GM12878 (cell line): ENCODE results near the gene PTPRN2. TPM values are rescaled to one million over a fixed set of nuclear protein-coding genes. Genes with fewer than 3 reads are reported as not detected.

ENCODE experiments used
- ATAC-seq: fragments of 200-7000 bp; cut with Tn5 transposase; 3 replicates; pipeline ENCODE4 v1.9.1; 2020; ENCODE audit warnings: mild to moderate bottlenecking, moderate library complexity
- BruUV-seq: library from RNA; stranded (reverse); fragments of 400-500 nt; replicated peaks from 2 replicates; lab custom pipeline; 2021; lab: Mats Ljungman, UMichigan
- CTCF ChIA-PET: fragments of 300-600 bp; sonication (Branson Sonifier 250); formaldehyde crosslinking; extraction: SDS; loops from one replicate; lab custom pipeline; 2021; ENCODE audit warnings: inconsistent platforms; lab: Yijun Ruan, JAX
- POLR2A ChIA-PET: fragments of 350-600 bp; formaldehyde crosslinking; extraction: SDS; loops from one replicate; lab custom pipeline; 2021; ENCODE audit warnings: inconsistent platforms; lab: Charles Lee
- RAD21 ChIA-PET: fragments of 300-600 bp; sonication (Branson Sonifier 250); formaldehyde crosslinking; loops from one replicate; lab custom pipeline; 2023; ENCODE audit warnings: antibody characterized with exemption; ENCODE audit not compliant: unreplicated experiment; lab: Charles Lee
- SMC1A ChIA-PET: fragments of 300-600 bp; sonication (Branson Sonifier 250); formaldehyde crosslinking; loops from one replicate; lab custom pipeline; 2023; ENCODE audit not compliant: unreplicated experiment, uncharacterized antibody; lab: Charles Lee
- DNase-seq: peaks from one replicate; pipeline ENCODE4 v3.0.0-alpha.2; 2011; ENCODE audit warnings: low read depth, low spot score
- FAIRE-seq: peaks from 3 replicates; lab custom pipeline; 2011; peaks lifted over from hg19 to GRCh38; lab: Jason Lieb, UNC
- H2AFZ ChIP-seq: 2 replicates; pipeline ENCODE4 v1.6.0; 2011; ENCODE audit warnings: low read depth, low read length, control low read depth; ENCODE audit not compliant: control insufficient read depth
- H3K27ac ChIP-seq: 2 replicates; pipeline ENCODE4 v1.5.1; 2011; ENCODE audit warnings: control low read depth; ENCODE audit not compliant: control insufficient read depth, insufficient read depth
- H3K27me3 ChIP-seq, 2 experiments: replicated peaks in 1 of 2; 2 replicates each; pipeline versions ENCODE4 v1.6.0 to v1.6.1; 2011; ENCODE audit warnings: low read length in 1 of 2; ENCODE audit not compliant: control insufficient read depth in 2 of 2, insufficient read depth in 2 of 2
- H3K36me3 ChIP-seq, 2 experiments: 2 replicates each; pipeline ENCODE4 v1.5.1; 2011; ENCODE audit warnings: low read length in 1 of 2; ENCODE audit not compliant: control insufficient read depth in 2 of 2, insufficient read depth in 2 of 2
- H3K4me1 ChIP-seq: 2 replicates; pipeline ENCODE4 v1.6.1; 2011; ENCODE audit warnings: mild to moderate bottlenecking, low read length, moderate library complexity, mixed read lengths; ENCODE audit not compliant: control insufficient read depth, insufficient read depth
- H3K4me2 ChIP-seq: 2 replicates; pipeline ENCODE4 v1.6.0; 2011; ENCODE audit warnings: control low read depth; ENCODE audit not compliant: control insufficient read depth, insufficient read depth
- H3K4me3 ChIP-seq: fragments of 200-600 bp; sonication (generic); 2 replicates; pipeline ENCODE4 v1.5.1; 2016
- H3K79me2 ChIP-seq: 2 replicates; pipeline ENCODE4 v1.6.0; 2011; ENCODE audit warnings: low read length; ENCODE audit not compliant: control insufficient read depth, insufficient read depth
- H3K9ac ChIP-seq: 2 replicates; pipeline ENCODE4 v1.8.0; 2011; ENCODE audit warnings: low read length, control low read depth, mixed read lengths; ENCODE audit not compliant: control insufficient read depth, insufficient read depth
- H3K9me3 ChIP-seq: replicated peaks from 3 replicates; pipeline ENCODE4 v1.5.1; 2011; ENCODE audit warnings: mild to moderate bottlenecking, low read length; ENCODE audit not compliant: control insufficient read depth, insufficient read depth
- H4K20me1 ChIP-seq: 2 replicates; pipeline ENCODE4 v1.6.0; 2011; ENCODE audit not compliant: control insufficient read depth, insufficient read depth
- EGR1 ChIP-seq, 2 experiments: IDR thresholded peaks; 1 replicate in 1 of 2; 2 replicates in 1 of 2; pipeline ENCODE4 v1.6.1; 2011 to 2012; ENCODE audit warnings: low read depth in 2 of 2, low read length in 2 of 2, borderline replicate concordance in 1 of 2, mild to moderate bottlenecking in 1 of 2, moderate library complexity in 1 of 2
- GATAD2B ChIP-seq: fragments of 450-650 bp; conservative IDR thresholded peaks from 2 replicates; pipeline ENCODE4 v1.6.1; 2017; ENCODE audit warnings: low read depth, mild to moderate bottlenecking, moderate library complexity
- MTA2 ChIP-seq: fragments of 450-650 bp; IDR thresholded peaks from 2 replicates; pipeline ENCODE4 v1.6.1; 2016; ENCODE audit warnings: low read depth, mild to moderate bottlenecking, moderate library complexity
- PAX8 ChIP-seq: fragments of 450-650 bp; IDR thresholded peaks from 2 replicates; pipeline ENCODE4 v1.6.1; 2017; ENCODE audit warnings: mild to moderate bottlenecking, moderate library complexity
- SIX5 ChIP-seq: IDR thresholded peaks from 2 replicates; pipeline ENCODE4 v1.6.1; 2011; ENCODE audit warnings: mild to moderate bottlenecking, low read depth, low read length, moderate library complexity; ENCODE audit not compliant: severe bottlenecking
- SUPT20H ChIP-seq: IDR thresholded peaks from 2 replicates; pipeline ENCODE4 v1.6.1; 2011; ENCODE audit warnings: low read depth, mild to moderate bottlenecking, low read length, moderate library complexity, borderline replicate concordance; ENCODE audit not compliant: control insufficient read depth
- SUZ12 ChIP-seq: fragments of 200-600 bp; sonication (generic); IDR thresholded peaks from one replicate; pipeline ENCODE4 v1.6.1; 2018; ENCODE audit warnings: antibody characterized with exemption, mild to moderate bottlenecking; ENCODE audit not compliant: unreplicated experiment
- YY1 ChIP-seq: IDR thresholded peaks from 2 replicates; pipeline ENCODE4 v1.6.1; 2011; ENCODE audit warnings: low read depth, mild to moderate bottlenecking, low read length
- WGBS: methylation state at CpG from one replicate; pipeline ENCODE4 v1.1.6; 2016; ENCODE audit warnings: low lambda C conversion rate; ENCODE audit not compliant: insufficient replicate concordance, insufficient coverage; ENCODE audit errors: missing lambda C conversion rate; 5-methylcytosine and 5-hydroxymethylcytosine counted together
- in situ Hi-C: fragments of 300-500 bp; cut with MboI; formaldehyde crosslinking; loops from 9 replicates; pipeline ENCODE4 v1.14.3; 2018; ENCODE audit warnings: mixed read lengths
- intact Hi-C: fragments of 100-400 bp; cut with micrococcal nuclease; formaldehyde crosslinking; loops from one replicate; pipeline ENCODE4 v1.14.2; 2022; ENCODE audit not compliant: unreplicated experiment
- polyA plus RNA-seq, 11 experiments: library from polyadenylated mRNA; depleted of rRNA in 4 of 11; unstranded in 6 of 11; stranded (reverse) in 5 of 11; fragments of >200 nt; fragmentation: Nextera tagmentation in 4 of 11; fragmentation: Illumina TruSeq in 1 of 11; extraction: Ambion mirVana in 4 of 11; extraction: Trizol in 1 of 11; gene quantifications; 1 replicate in 1 of 11; 2 replicates in 10 of 11; pipeline versions ENCODE4 v1.2.1 to v1.2.3, GENCODE V29; 2011 to 2016; ENCODE audit warnings: inconsistent platforms in 2 of 11, missing spikeins in 2 of 11, low read depth in 1 of 11
- total RNA-seq, 4 experiments: library from RNA; depleted of rRNA in 3 of 4; stranded (reverse); fragments of >200 nt in 3 of 4; fragmentation: Illumina TruSeq in 1 of 4; extraction: Trizol in 1 of 4; gene quantifications; 2 replicates each; pipeline versions ENCODE4 v1.2.1 to v1.2.3, GENCODE V29; 2013 to 2021
- TF ChIP-seq, protein P1 (sequence below): fragments of 450-650 bp; IDR thresholded peaks from 2 replicates; pipeline ENCODE4 v1.6.1; 2014; ENCODE audit warnings: mild to moderate bottlenecking
- TF ChIP-seq, protein P2 (sequence below): IDR thresholded peaks from 2 replicates; pipeline ENCODE4 v1.6.1; 2011; ENCODE audit warnings: low read depth, low read length, improper control_type of control experiment, borderline replicate concordance
- TF ChIP-seq, protein P3 (sequence below): IDR thresholded peaks from 2 replicates; pipeline ENCODE4 v1.6.1; 2012; ENCODE audit warnings: low read length, inconsistent platforms
- TF ChIP-seq, protein P4 (sequence below): fragments of 450-650 bp; formaldehyde crosslinking; IDR thresholded peaks from 2 replicates; pipeline ENCODE4 v1.4.0; 2022; ENCODE audit warnings: mild to moderate bottlenecking, moderate library complexity

Gene PTPRN2
- total and polyA plus RNA-seq, 10 of the 15 experiments (the other 5 are each of a cell fraction or from before 2014, with no cell fraction given), result 5.4 TPM; not detected in 9

DNA sequence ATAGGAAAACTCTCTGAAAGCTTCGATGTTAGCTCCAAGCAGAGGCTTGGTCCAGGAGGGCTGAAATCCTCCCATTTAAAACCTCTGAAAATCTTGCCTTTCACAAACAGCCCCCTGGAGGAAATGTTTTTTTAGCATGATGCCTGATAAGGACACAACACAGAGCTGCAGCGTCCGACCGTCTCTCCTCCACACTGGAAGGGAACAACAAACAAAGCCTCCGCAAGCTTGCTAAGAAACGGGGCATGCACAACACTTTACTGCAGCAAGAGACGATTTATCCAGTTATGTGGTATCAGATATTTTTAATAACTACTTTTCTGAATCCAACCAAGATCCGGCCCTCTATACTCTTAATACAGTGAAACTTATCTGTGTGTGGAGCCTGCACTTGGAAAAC, 182.3 kb downstream of the PTPRN2 start:
- Histone ChIP-seq H3K27me3 (no peaks in the 10 kb centered on the region), H3K27ac (no peak overlapping the region), H3K4me1 (no peaks in the 10 kb centered on the region), H3K4me2 (no peak overlapping the region), H3K36me3 (no peaks in the 10 kb centered on the region), H3K79me2 (no peaks in the 10 kb centered on the region), H2AFZ (no peak overlapping the region), H3K4me3 (no peak overlapping the region), H3K9me3 (peaks cover 2% of the 10 kb centered on the region; the same call in 1 of the 3 replicates), H4K20me1 (no peaks in the 10 kb centered on the region), H3K9ac (no peak overlapping the region)
- SMC1A ChIA-PET, result no interaction called here
- in situ Hi-C loops (no loop called here), intact Hi-C loops (no loop called here)
- RAD21 ChIA-PET, result no interaction called here
- ATAC-seq (no peak), FAIRE-seq (no peak), DNase-seq (no peak)
- TF ChIP-seq SUZ12, result no peak
- TF ChIP-seq, protein P1, sequence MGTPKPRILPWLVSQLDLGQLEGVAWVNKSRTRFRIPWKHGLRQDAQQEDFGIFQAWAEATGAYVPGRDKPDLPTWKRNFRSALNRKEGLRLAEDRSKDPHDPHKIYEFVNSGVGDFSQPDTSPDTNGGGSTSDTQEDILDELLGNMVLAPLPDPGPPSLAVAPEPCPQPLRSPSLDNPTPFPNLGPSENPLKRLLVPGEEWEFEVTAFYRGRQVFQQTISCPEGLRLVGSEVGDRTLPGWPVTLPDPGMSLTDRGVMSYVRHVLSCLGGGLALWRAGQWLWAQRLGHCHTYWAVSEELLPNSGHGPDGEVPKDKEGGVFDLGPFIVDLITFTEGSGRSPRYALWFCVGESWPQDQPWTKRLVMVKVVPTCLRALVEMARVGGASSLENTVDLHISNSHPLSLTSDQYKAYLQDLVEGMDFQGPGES, result no peak
- TF ChIP-seq, protein P2, sequence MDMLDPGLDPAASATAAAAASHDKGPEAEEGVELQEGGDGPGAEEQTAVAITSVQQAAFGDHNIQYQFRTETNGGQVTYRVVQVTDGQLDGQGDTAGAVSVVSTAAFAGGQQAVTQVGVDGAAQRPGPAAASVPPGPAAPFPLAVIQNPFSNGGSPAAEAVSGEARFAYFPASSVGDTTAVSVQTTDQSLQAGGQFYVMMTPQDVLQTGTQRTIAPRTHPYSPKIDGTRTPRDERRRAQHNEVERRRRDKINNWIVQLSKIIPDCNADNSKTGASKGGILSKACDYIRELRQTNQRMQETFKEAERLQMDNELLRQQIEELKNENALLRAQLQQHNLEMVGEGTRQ, result no peak
- no peak for TF ChIP-seq SIX5
- TF ChIP-seq YY1, result no peak
- no peak for TF ChIP-seq EGR1 (IDR thresholded peaks at IDR 0.05; ENCODE audit: borderline replicate concordance in 1 of 2, low read depth in 2 of 2, low read length in 2 of 2)
- TF ChIP-seq, protein P3, sequence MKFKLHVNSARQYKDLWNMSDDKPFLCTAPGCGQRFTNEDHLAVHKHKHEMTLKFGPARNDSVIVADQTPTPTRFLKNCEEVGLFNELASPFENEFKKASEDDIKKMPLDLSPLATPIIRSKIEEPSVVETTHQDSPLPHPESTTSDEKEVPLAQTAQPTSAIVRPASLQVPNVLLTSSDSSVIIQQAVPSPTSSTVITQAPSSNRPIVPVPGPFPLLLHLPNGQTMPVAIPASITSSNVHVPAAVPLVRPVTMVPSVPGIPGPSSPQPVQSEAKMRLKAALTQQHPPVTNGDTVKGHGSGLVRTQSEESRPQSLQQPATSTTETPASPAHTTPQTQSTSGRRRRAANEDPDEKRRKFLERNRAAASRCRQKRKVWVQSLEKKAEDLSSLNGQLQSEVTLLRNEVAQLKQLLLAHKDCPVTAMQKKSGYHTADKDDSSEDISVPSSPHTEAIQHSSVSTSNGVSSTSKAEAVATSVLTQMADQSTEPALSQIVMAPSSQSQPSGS, result no peak
- TF ChIP-seq MTA2, result no peak
- no peak for TF ChIP-seq PAX8
- no peak for TF ChIP-seq GATAD2B
- TF ChIP-seq, protein P4, sequence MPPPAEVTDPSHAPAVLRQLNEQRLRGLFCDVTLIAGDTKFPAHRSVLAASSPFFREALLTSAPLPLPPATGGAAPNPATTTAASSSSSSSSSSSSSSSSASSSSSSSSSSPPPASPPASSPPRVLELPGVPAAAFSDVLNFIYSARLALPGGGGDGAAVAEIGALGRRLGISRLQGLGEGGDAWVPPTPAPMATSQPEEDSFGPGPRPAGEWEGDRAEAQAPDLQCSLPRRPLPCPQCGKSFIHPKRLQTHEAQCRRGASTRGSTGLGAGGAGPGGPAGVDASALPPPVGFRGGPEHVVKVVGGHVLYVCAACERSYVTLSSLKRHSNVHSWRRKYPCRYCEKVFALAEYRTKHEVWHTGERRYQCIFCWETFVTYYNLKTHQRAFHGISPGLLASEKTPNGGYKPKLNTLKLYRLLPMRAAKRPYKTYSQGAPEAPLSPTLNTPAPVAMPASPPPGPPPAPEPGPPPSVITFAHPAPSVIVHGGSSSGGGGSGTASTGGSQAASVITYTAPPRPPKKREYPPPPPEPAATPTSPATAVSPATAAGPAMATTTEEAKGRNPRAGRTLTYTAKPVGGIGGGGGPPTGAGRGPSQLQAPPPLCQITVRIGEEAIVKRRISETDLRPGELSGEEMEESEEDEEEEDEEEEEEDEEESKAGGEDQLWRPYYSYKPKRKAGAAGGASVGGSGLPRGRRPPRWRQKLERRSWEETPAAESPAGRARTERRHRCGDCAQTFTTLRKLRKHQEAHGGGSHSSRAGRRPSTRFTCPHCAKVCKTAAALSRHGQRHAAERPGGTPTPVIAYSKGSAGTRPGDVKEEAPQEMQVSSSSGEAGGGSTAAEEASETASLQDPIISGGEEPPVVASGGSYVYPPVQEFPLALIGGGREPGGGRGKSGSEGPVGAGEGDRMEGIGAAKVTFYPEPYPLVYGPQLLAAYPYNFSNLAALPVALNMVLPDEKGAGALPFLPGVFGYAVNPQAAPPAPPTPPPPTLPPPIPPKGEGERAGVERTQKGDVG (CRISPR knock-in tag), result no peak
- no peak for TF ChIP-seq SUPT20H
- POLR2A ChIA-PET, result no interaction called here
- no TSS peak for BruUV-seq
- WGBS, result 69% methylated on average over 8 of the region's 8 CpGs
- CTCF ChIA-PET, result no interaction called here
